Stimulated activated naive CD4-positive, alpha-beta T cell (primary cell): ENCODE results near the gene KCNJ13.
"Not testable (repeated sequence)": the region's sequence is repeated elsewhere in the genome, so short reads cannot be mapped to it uniquely, and the experiment has no call there.

Source experiments
- DNase-seq, 6 experiments: peaks; one replicate each; lab custom pipeline; 2025; lab: John Stamatoyannopoulos, UW

The KCNJ13 gene

GRCh38 chr2:232761301-232761907 is 15.0 kb downstream of the KCNJ13 start:
- peak in 5 of 6 experiments; percentile 3 to 41 (median 20) for DNase-seq

- no peak for DNase-seq
Measured at GRCh38 chr2:232757905-232758304, 18.5 kb downstream of the KCNJ13 start.

GRCh38 chr2:232750135-232750671 is 26.2 kb downstream of the KCNJ13 start:
- DNase-seq, result no peak

- no peak for DNase-seq
Measured at GRCh38 chr2:232749331-232749730, 27.0 kb downstream of the KCNJ13 start.

- no peak for DNase-seq
Measured at GRCh38 chr2:232748038-232748437, 28.3 kb downstream of the KCNJ13 start.

GRCh38 chr2:232744963-232745362 is 31.4 kb downstream of the KCNJ13 start:
- no peak for DNase-seq

- no peak for DNase-seq
Measured at GRCh38 chr2:232741972-232742371, 34.4 kb downstream of the KCNJ13 start.

GRCh38 chr2:232741294-232741693 is 35.1 kb downstream of the KCNJ13 start:
- no peak for DNase-seq

GRCh38 chr2:232731470-232731869 is 44.9 kb downstream of the KCNJ13 start:
- DNase-seq, result no peak

- DNase-seq, result no peak
Measured at GRCh38 chr2:232728785-232729184, 47.6 kb downstream of the KCNJ13 start.

GRCh38 chr2:232723027-232723426 is 53.3 kb downstream of the KCNJ13 start:
- DNase-seq, result no peak

- no peak for DNase-seq
Measured at GRCh38 chr2:232721882-232722281, 54.5 kb downstream of the KCNJ13 start.

GRCh38 chr2:232721261-232721660 is 55.1 kb downstream of the KCNJ13 start:
- no peak for DNase-seq

- DNase-seq, result not testable (repeated sequence)
Measured at GRCh38 chr2:232720056-232720455, 56.3 kb downstream of the KCNJ13 start.
